ENCODE data around the gene GALNT16.

DNA sequence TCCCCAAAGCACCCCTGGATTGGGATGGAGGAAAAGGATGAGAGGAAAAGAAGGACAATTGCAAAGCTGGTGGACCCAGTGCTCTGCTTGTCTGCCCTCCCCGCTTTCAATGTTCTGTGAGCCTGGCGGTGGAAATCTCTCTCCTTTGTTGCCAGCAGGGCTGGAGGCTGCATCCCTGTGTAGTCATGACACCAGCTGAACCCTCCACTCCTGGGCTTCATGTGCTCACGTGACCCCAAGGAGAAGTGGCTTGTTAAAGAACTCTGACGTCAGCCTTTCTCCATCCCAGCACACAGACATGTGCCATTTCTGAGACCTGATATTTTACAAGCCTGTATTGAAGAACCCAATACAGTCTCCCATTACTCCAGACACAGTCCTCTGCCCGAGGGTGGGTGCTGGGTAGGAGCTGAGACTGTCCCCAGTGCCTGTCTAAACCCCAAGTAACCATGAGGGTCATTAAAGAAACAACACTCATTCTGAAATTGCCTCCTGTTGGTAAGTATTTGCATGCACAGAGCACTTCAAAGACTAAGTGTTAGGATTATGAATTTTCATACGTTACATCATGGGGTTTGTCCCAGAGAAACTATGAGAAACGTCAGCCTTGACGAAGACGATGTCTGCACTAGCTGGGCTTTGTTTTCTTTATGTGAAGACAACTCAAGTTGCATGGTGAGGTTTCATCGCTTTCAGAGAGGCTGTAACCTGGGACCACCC, 21.7 kb downstream of the GALNT16 start:
- TF ChIP-seq CTCF (IDR thresholded peaks at IDR 0.05) (no peak), POLR2A (IDR thresholded peaks at IDR 0.05) (no peak)

All from heart left ventricle (tissue), 13 donors.